Measurements from ENCODE around the gene RALGPS1. TPM values are rescaled to one million over a fixed set of nuclear protein-coding genes. Genes with fewer than 3 reads are reported as not detected.
"Not testable (repeated sequence)": the region's sequence is repeated elsewhere in the genome, so short reads cannot be mapped to it uniquely, and the experiment has no call there.

RALGPS1 gene
- total RNA-seq, 2 donors from 2014 or later: 9.7 to 17.7 TPM

- Histone ChIP-seq H3K9me3 (no peaks in the 10 kb centered on the region), H3K4me3 (no peak overlapping the region), H3K27me3 (no peaks in the 10 kb centered on the region), H3K4me1 (no peaks in the 10 kb centered on the region), H3K27ac (no peak overlapping the region), H3K36me3 (no peaks in the 10 kb centered on the region)
- DNase-seq (ENCODE audit: low spot score): no peak
- TF ChIP-seq CTCF (IDR thresholded peaks at IDR 0.05): no peak
Measured at GRCh38 chr9:127014910-127015540, 100.4 kb downstream of the RALGPS1 start.

GRCh38 chr9:127015921-127016512, 101.4 kb downstream of the RALGPS1 start:
- TF ChIP-seq CTCF (IDR thresholded peaks at IDR 0.05): no peak
- H3K27me3 ChIP-seq: no peaks in the 10 kb centered on the region
- no peaks in the 10 kb centered on the region for H3K36me3 ChIP-seq
- peaks cover 0 to 2% of the 10 kb centered on the region in 2 donors for H3K4me1 ChIP-seq
- no peak for DNase-seq (ENCODE audit: low spot score)
- no peak overlapping the region for H3K27ac ChIP-seq
- no peak overlapping the region for H3K4me3 ChIP-seq
- H3K9me3 ChIP-seq: no peaks in the 10 kb centered on the region

- not testable (repeated sequence) for H3K9me3 ChIP-seq; H3K4me3 ChIP-seq; H3K27me3 ChIP-seq; H3K36me3 ChIP-seq; H3K27ac ChIP-seq; DNase-seq (ENCODE audit: low spot score)
- peaks cover 0 to 18% of the 10 kb centered on the region in 2 donors for H3K4me1 ChIP-seq
Measured at GRCh38 chr9:127017979-127018378, 103.4 kb downstream of the RALGPS1 start.

- TF ChIP-seq CTCF (IDR thresholded peaks at IDR 0.05): no peak
- Histone ChIP-seq H3K27ac (no peak overlapping the region), H3K36me3 (no peaks in the 10 kb centered on the region), H3K9me3 (no peaks in the 10 kb centered on the region), H3K4me3 (no peak overlapping the region), H3K27me3 (no peaks in the 10 kb centered on the region), H3K4me1 (peaks cover 0 to 26% of the 10 kb centered on the region in 2 donors)
- DNase-seq (ENCODE audit: low spot score): no peak
Measured at GRCh38 chr9:127018935-127019334, 104.4 kb downstream of the RALGPS1 start.

- Histone ChIP-seq H3K4me1 (peaks cover 0 to 32% of the 10 kb centered on the region in 2 donors), H3K27me3 (no peaks in the 10 kb centered on the region), H3K27ac (peak overlapping the region; percentile 68 to 82), H3K4me3 (no peak overlapping the region), H3K9me3 (no peaks in the 10 kb centered on the region), H3K36me3 (no peaks in the 10 kb centered on the region)
- TF ChIP-seq CTCF (IDR thresholded peaks at IDR 0.05): no peak
- DNase-seq (ENCODE audit: low spot score): no peak
Measured at GRCh38 chr9:127020036-127020801, 105.6 kb downstream of the RALGPS1 start.

GRCh38 chr9:127020802-127021078, 106.2 kb downstream of the RALGPS1 start:
- H3K9me3 ChIP-seq: no peaks in the 10 kb centered on the region
- peaks cover 0 to 32% of the 10 kb centered on the region in 2 donors for H3K4me1 ChIP-seq
- no peaks in the 10 kb centered on the region for H3K36me3 ChIP-seq
- no peaks in the 10 kb centered on the region for H3K27me3 ChIP-seq
- H3K27ac ChIP-seq: peak overlapping the region; percentile 68 to 82
- H3K4me3 ChIP-seq: no peak overlapping the region
- DNase-seq (ENCODE audit: low spot score): no peak
- TF ChIP-seq CTCF (IDR thresholded peaks at IDR 0.05): no peak

Measured in right atrium auricular region (tissue), 2 donors.